K562 (cell line): Measurements from ENCODE around the gene DNAJC1. TPM values are rescaled to one million over a fixed set of nuclear protein-coding genes. Genes with fewer than 3 reads are reported as not detected.

Experiments used
- CBFA2T3 ChIP-seq: fragments of 450-650 bp; IDR thresholded peaks from 2 replicates; pipeline ENCODE4 v1.6.1; 2017
- ELF1 ChIP-seq: fragments of 200-800 bp; sonication (Bioruptor generic); IDR thresholded peaks from 2 replicates; pipeline ENCODE4 v1.6.1; 2016; ENCODE audit warnings: missing genetic modification characterization, missing compliant biosample characterization
- HCFC1 ChIP-seq: IDR thresholded peaks from 2 replicates; pipeline ENCODE4 v1.6.1; 2012; ENCODE audit warnings: low read depth, low read length, improper control_type of control experiment
- HNRNPLL ChIP-seq: fragments of 200-400 bp; formaldehyde crosslinking; IDR thresholded peaks from 2 replicates; pipeline ENCODE4 v1.6.1; 2017; ENCODE audit warnings: low read length, low read depth, mild to moderate bottlenecking; ENCODE audit not compliant: poor library complexity, severe bottlenecking
- KAT2B ChIP-seq: IDR thresholded peaks from one replicate; pipeline ENCODE4 v1.6.1; 2012; ENCODE audit warnings: low read depth, mild to moderate bottlenecking, control low read depth, inconsistent platforms, low read length, moderate library complexity
- KAT7 ChIP-seq: sonication (generic); formaldehyde crosslinking; IDR thresholded peaks from 2 replicates; pipeline ENCODE4 v1.8.0; 2022; ENCODE audit warnings: missing genetic modification reagents, mild to moderate bottlenecking, borderline replicate concordance
- POLR3G ChIP-seq: IDR thresholded peaks from 2 replicates; pipeline ENCODE4 v1.6.1; 2011; ENCODE audit not compliant: insufficient read length, insufficient replicate concordance; ENCODE audit errors: extremely low read depth
- RAD51 ChIP-seq: fragments of 450-650 bp; IDR thresholded peaks from 2 replicates; pipeline ENCODE4 v1.7.1; 2016; ENCODE audit warnings: low read depth, mild to moderate bottlenecking, borderline replicate concordance
- RCOR1 ChIP-seq, 2 experiments: IDR thresholded peaks; 2 replicates each; pipeline ENCODE4 v1.6.1; 2012; ENCODE audit warnings: low read depth in 2 of 2, low read length in 2 of 2, borderline replicate concordance in 1 of 2, improper control_type of control experiment in 1 of 2
- SMAD1 ChIP-seq: fragments of 150-350 bp; IDR thresholded peaks from 2 replicates; pipeline ENCODE4 v1.6.1; 2014; ENCODE audit warnings: low read length, low read depth; ENCODE audit not compliant: partially characterized antibody
- STAT5B ChIP-seq: fragments of 250-450 bp; sonication (Bioruptor Pico); IDR thresholded peaks from 2 replicates; pipeline ENCODE4 v1.8.0; 2021; ENCODE audit warnings: mild to moderate bottlenecking, inconsistent platforms
- THRAP3 ChIP-seq: fragments of 450-650 bp; IDR thresholded peaks from 2 replicates; pipeline ENCODE4 v1.6.1; 2016; ENCODE audit warnings: mild to moderate bottlenecking, inconsistent platforms, borderline replicate concordance
- ZNF175 ChIP-seq: fragments of 200-800 bp; sonication (Bioruptor generic); IDR thresholded peaks from 2 replicates; pipeline ENCODE4 v1.6.1; 2016; ENCODE audit warnings: low read depth, mild to moderate bottlenecking, missing genetic modification characterization, missing compliant biosample characterization
- ZNF444 ChIP-seq: fragments of 250-450 bp; sonication (Bioruptor Pico); IDR thresholded peaks from 2 replicates; pipeline ENCODE4 v1.4.0; 2020; ENCODE audit warnings: mild to moderate bottlenecking, moderate library complexity
- polyA plus RNA-seq, 8 experiments: library from polyadenylated mRNA; depleted of rRNA in 4 of 8; stranded (reverse) in 5 of 8; unstranded in 3 of 8; fragments of >200 nt; fragmentation: Nextera tagmentation in 2 of 8; fragmentation: Illumina TruSeq in 1 of 8; extraction: Ambion mirVana in 2 of 8; extraction: Trizol in 1 of 8; gene quantifications; 2 replicates each; pipeline versions ENCODE4 v1.2.1 to v1.2.3, GENCODE V29; 2011 to 2014; ENCODE audit warnings: inconsistent platforms in 1 of 8, missing spikeins in 1 of 8
- total RNA-seq, 7 experiments: library from RNA; depleted of rRNA in 6 of 7; stranded (reverse); fragments of >200 nt in 6 of 7; fragmentation: Illumina TruSeq in 2 of 7; extraction: Trizol in 2 of 7; gene quantifications; 2 replicates each; pipeline versions ENCODE4 v1.2.1 to v1.2.3, GENCODE V29; 2011 to 2021; ENCODE audit warnings: low replicate concordance in 1 of 7
- TF ChIP-seq, protein P1 (sequence below), 2 experiments: fragments of 450-650 bp; formaldehyde crosslinking in 1 of 2; IDR thresholded peaks; 2 replicates each; pipeline versions ENCODE4 v1.4.0 to v1.6.1; 2014 to 2020; ENCODE audit warnings: mild to moderate bottlenecking in 2 of 2, borderline replicate concordance in 1 of 2, low read depth in 1 of 2
- TF ChIP-seq, protein P2 (sequence below): fragments of 450-650 bp; IDR thresholded peaks from 2 replicates; pipeline ENCODE4 v1.6.1; 2016; ENCODE audit warnings: mild to moderate bottlenecking

DNAJC1 gene
- total and polyA plus RNA-seq, 9 of the 15 experiments (the other 6 are each of a cell fraction or from before 2014, with no cell fraction given) = 5.4 to 77.6 (median 40.3) TPM

DNA sequence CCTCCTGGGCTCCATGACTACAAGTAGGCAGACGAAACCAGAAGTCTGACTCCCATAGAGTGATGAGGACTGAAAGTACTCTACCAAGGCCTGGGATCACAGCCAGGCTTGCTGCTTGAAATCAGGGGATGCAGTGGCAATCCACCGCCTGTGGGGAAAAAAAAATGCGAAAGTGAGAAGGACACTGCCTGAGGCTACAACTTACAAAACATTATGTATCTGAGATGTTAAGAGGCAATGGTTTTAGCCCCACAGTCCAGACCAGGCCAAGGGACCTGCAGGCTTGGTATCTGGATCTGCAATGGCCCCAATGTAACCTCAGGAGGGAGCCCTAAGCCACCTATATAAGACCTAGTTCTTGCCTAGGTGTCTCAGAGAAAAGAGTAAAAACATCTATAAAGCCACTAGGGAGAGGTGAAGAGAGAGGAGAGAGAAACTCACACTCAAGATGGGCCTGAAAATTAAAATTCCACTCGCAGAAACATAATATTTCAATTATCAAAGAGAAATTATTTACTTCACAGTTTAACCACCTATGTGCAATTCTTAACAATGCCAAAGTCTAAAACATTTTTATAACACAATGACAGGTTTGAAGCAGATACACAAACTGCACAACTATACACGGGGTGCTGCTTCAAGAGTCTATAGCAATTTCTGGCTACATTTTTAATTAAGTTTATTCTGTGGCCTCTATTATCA lies 13.9 kb downstream of the DNAJC1 start (continued):
- TF ChIP-seq, protein P1, sequence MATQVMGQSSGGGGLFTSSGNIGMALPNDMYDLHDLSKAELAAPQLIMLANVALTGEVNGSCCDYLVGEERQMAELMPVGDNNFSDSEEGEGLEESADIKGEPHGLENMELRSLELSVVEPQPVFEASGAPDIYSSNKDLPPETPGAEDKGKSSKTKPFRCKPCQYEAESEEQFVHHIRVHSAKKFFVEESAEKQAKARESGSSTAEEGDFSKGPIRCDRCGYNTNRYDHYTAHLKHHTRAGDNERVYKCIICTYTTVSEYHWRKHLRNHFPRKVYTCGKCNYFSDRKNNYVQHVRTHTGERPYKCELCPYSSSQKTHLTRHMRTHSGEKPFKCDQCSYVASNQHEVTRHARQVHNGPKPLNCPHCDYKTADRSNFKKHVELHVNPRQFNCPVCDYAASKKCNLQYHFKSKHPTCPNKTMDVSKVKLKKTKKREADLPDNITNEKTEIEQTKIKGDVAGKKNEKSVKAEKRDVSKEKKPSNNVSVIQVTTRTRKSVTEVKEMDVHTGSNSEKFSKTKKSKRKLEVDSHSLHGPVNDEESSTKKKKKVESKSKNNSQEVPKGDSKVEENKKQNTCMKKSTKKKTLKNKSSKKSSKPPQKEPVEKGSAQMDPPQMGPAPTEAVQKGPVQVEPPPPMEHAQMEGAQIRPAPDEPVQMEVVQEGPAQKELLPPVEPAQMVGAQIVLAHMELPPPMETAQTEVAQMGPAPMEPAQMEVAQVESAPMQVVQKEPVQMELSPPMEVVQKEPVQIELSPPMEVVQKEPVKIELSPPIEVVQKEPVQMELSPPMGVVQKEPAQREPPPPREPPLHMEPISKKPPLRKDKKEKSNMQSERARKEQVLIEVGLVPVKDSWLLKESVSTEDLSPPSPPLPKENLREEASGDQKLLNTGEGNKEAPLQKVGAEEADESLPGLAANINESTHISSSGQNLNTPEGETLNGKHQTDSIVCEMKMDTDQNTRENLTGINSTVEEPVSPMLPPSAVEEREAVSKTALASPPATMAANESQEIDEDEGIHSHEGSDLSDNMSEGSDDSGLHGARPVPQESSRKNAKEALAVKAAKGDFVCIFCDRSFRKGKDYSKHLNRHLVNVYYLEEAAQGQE (IDR thresholded peaks at IDR 0.05; ENCODE audit: borderline replicate concordance) = peak; percentile 62; the same call in 1 of the 2 replicates
- TF ChIP-seq, protein P1 (CRISPR knock-in tag; IDR thresholded peaks at IDR 0.05; ENCODE audit: low read depth) = no peak
- TF ChIP-seq KAT7 (CRISPR knock-in tag) (no peak), RAD51 (no peak), ZNF444 (CRISPR knock-in tag) (no peak), CBFA2T3 (no peak), THRAP3 (no peak), SMAD1 (no peak), POLR3G (no peak), STAT5B (no peak), ZNF175 (CRISPR knock-in tag) (no peak), KAT2B (no peak), HNRNPLL (no peak), HCFC1 (no peak), RCOR1 (IDR thresholded peaks at IDR 0.05; ENCODE audit: borderline replicate concordance in 1 of 2, low read depth in 2 of 2, low read length in 2 of 2) (peak in 1 of 2 experiments; percentile 23; a peak in 1 of 4 replicates), ELF1 (no peak)
- TF ChIP-seq, protein P2, sequence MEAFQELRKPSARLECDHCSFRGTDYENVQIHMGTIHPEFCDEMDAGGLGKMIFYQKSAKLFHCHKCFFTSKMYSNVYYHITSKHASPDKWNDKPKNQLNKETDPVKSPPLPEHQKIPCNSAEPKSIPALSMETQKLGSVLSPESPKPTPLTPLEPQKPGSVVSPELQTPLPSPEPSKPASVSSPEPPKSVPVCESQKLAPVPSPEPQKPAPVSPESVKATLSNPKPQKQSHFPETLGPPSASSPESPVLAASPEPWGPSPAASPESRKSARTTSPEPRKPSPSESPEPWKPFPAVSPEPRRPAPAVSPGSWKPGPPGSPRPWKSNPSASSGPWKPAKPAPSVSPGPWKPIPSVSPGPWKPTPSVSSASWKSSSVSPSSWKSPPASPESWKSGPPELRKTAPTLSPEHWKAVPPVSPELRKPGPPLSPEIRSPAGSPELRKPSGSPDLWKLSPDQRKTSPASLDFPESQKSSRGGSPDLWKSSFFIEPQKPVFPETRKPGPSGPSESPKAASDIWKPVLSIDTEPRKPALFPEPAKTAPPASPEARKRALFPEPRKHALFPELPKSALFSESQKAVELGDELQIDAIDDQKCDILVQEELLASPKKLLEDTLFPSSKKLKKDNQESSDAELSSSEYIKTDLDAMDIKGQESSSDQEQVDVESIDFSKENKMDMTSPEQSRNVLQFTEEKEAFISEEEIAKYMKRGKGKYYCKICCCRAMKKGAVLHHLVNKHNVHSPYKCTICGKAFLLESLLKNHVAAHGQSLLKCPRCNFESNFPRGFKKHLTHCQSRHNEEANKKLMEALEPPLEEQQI = 0 out of 2 replicates have a peak, but pooled peaks have one; percentile 29
